ENCODE results near the gene NKX1-2. TPM values are rescaled to one million over a fixed set of nuclear protein-coding genes. Genes with fewer than 3 reads are reported as not detected.

The NKX1-2 gene
- total RNA-seq, 4 donors from 2014 or later, result not detected

GRCh38 chr10:124408357-124408756 lies 41.5 kb downstream of the NKX1-2 start:
- TF ChIP-seq, protein P1, sequence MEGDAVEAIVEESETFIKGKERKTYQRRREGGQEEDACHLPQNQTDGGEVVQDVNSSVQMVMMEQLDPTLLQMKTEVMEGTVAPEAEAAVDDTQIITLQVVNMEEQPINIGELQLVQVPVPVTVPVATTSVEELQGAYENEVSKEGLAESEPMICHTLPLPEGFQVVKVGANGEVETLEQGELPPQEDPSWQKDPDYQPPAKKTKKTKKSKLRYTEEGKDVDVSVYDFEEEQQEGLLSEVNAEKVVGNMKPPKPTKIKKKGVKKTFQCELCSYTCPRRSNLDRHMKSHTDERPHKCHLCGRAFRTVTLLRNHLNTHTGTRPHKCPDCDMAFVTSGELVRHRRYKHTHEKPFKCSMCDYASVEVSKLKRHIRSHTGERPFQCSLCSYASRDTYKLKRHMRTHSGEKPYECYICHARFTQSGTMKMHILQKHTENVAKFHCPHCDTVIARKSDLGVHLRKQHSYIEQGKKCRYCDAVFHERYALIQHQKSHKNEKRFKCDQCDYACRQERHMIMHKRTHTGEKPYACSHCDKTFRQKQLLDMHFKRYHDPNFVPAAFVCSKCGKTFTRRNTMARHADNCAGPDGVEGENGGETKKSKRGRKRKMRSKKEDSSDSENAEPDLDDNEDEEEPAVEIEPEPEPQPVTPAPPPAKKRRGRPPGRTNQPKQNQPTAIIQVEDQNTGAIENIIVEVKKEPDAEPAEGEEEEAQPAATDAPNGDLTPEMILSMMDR (IDR thresholded peaks at IDR 0.05; ENCODE audit: low read depth), result no peak

DNA sequence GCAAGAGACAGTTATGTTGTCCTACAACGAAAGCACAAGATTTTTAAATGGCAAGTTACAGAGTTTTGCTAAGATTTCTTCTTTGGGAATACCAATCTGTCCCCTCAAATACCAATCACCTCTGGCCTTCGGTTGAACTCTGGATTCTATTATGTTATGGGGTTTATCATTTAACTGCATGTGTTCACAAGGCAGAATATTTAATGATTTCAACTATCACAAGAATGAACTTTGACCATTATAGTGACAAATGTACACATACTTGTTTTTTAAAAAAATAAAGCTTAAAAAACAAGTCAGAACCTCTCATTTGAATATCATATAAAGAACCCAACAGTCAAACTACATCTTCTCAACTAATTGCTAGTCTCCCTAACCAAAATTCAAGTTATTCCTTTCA lies 42.4 kb downstream of the NKX1-2 start:
- TF ChIP-seq, protein P1 (IDR thresholded peaks at IDR 0.05; ENCODE audit: low read depth), result no peak

GRCh38 chr10:124403548-124403947 lies 46.3 kb downstream of the NKX1-2 start:
- TF ChIP-seq, protein P1 (IDR thresholded peaks at IDR 0.05; ENCODE audit: low read depth), result no peak

- TF ChIP-seq, protein P1 (IDR thresholded peaks at IDR 0.05; ENCODE audit: low read depth), result no peak
These were observed 47.6 kb downstream of the NKX1-2 start for GRCh38 chr10:124402273-124402672.

GRCh38 chr10:124401633-124402032 lies 48.2 kb downstream of the NKX1-2 start:
- TF ChIP-seq, protein P1 (IDR thresholded peaks at IDR 0.05; ENCODE audit: low read depth), result no peak

Other genes starting within 250 kb of the NKX1-2 start
- 10 to 100 TPM; 46.5 to 96.4 (median 93.1) TPM for gene OAT, start 31.1 kb downstream of the NKX1-2 start, total RNA-seq
- 10 to 100 TPM in 3 of 4 donors, 1 to 10 TPM in 1; 9.3 to 20.5 (median 14.5) TPM for gene LHPP, start 11.8 kb upstream of the NKX1-2 start, total RNA-seq

All from subcutaneous adipose tissue (tissue), 4 donors.